GM12878 (cell line): ENCODE measurements around the gene AP5Z1. TPM values are rescaled to one million over a fixed set of nuclear protein-coding genes. Genes with fewer than 3 reads are reported as not detected.

Experiments
- ATAC-seq: fragments of 200-7000 bp; cut with Tn5 transposase; 3 replicates; pipeline ENCODE4 v1.9.1; 2020; ENCODE audit warnings: mild to moderate bottlenecking, moderate library complexity
- BruUV-seq: library from RNA; stranded (reverse); fragments of 400-500 nt; replicated peaks from 2 replicates; lab custom pipeline; 2021; lab: Mats Ljungman, UMichigan
- CTCF ChIA-PET: fragments of 300-600 bp; sonication (Branson Sonifier 250); formaldehyde crosslinking; extraction: SDS; loops from one replicate; lab custom pipeline; 2021; ENCODE audit warnings: inconsistent platforms; lab: Yijun Ruan, JAX
- POLR2A ChIA-PET: fragments of 350-600 bp; formaldehyde crosslinking; extraction: SDS; loops from one replicate; lab custom pipeline; 2021; ENCODE audit warnings: inconsistent platforms; lab: Charles Lee
- RAD21 ChIA-PET: fragments of 300-600 bp; sonication (Branson Sonifier 250); formaldehyde crosslinking; loops from one replicate; lab custom pipeline; 2023; ENCODE audit warnings: antibody characterized with exemption; ENCODE audit not compliant: unreplicated experiment; lab: Charles Lee
- SMC1A ChIA-PET: fragments of 300-600 bp; sonication (Branson Sonifier 250); formaldehyde crosslinking; loops from one replicate; lab custom pipeline; 2023; ENCODE audit not compliant: unreplicated experiment, uncharacterized antibody; lab: Charles Lee
- DNase-seq: peaks from one replicate; pipeline ENCODE4 v3.0.0-alpha.2; 2011; ENCODE audit warnings: low read depth, low spot score
- FAIRE-seq: peaks from 3 replicates; lab custom pipeline; 2011; peaks lifted over from hg19 to GRCh38; lab: Jason Lieb, UNC
- H2AFZ ChIP-seq: 2 replicates; pipeline ENCODE4 v1.6.0; 2011; ENCODE audit warnings: low read depth, low read length, control low read depth; ENCODE audit not compliant: control insufficient read depth
- H3K27ac ChIP-seq: 2 replicates; pipeline ENCODE4 v1.5.1; 2011; ENCODE audit warnings: control low read depth; ENCODE audit not compliant: control insufficient read depth, insufficient read depth
- H3K27me3 ChIP-seq, 2 experiments: replicated peaks in 1 of 2; 2 replicates each; pipeline versions ENCODE4 v1.6.0 to v1.6.1; 2011; ENCODE audit warnings: low read length in 1 of 2; ENCODE audit not compliant: control insufficient read depth in 2 of 2, insufficient read depth in 2 of 2
- H3K36me3 ChIP-seq, 2 experiments: 2 replicates each; pipeline ENCODE4 v1.5.1; 2011; ENCODE audit warnings: low read length in 1 of 2; ENCODE audit not compliant: control insufficient read depth in 2 of 2, insufficient read depth in 2 of 2
- H3K4me1 ChIP-seq: 2 replicates; pipeline ENCODE4 v1.6.1; 2011; ENCODE audit warnings: mild to moderate bottlenecking, low read length, moderate library complexity, mixed read lengths; ENCODE audit not compliant: control insufficient read depth, insufficient read depth
- H3K4me2 ChIP-seq: 2 replicates; pipeline ENCODE4 v1.6.0; 2011; ENCODE audit warnings: control low read depth; ENCODE audit not compliant: control insufficient read depth, insufficient read depth
- H3K4me3 ChIP-seq: fragments of 200-600 bp; sonication (generic); 2 replicates; pipeline ENCODE4 v1.5.1; 2016
- H3K79me2 ChIP-seq: 2 replicates; pipeline ENCODE4 v1.6.0; 2011; ENCODE audit warnings: low read length; ENCODE audit not compliant: control insufficient read depth, insufficient read depth
- H3K9ac ChIP-seq: 2 replicates; pipeline ENCODE4 v1.8.0; 2011; ENCODE audit warnings: low read length, control low read depth, mixed read lengths; ENCODE audit not compliant: control insufficient read depth, insufficient read depth
- H3K9me3 ChIP-seq: replicated peaks from 3 replicates; pipeline ENCODE4 v1.5.1; 2011; ENCODE audit warnings: mild to moderate bottlenecking, low read length; ENCODE audit not compliant: control insufficient read depth, insufficient read depth
- H4K20me1 ChIP-seq: 2 replicates; pipeline ENCODE4 v1.6.0; 2011; ENCODE audit not compliant: control insufficient read depth, insufficient read depth
- BCLAF1 ChIP-seq: fragments of 450-650 bp; IDR thresholded peaks from 2 replicates; pipeline ENCODE4 v1.6.1; 2017; ENCODE audit warnings: antibody characterized with exemption, mild to moderate bottlenecking, moderate library complexity
- HDGF ChIP-seq: fragments of 450-650 bp; IDR thresholded peaks from 2 replicates; pipeline ENCODE4 v1.6.1; 2016; ENCODE audit warnings: antibody characterized with exemption
- IRF5 ChIP-seq: fragments of 450-650 bp; IDR thresholded peaks from 2 replicates; pipeline ENCODE4 v1.6.1; 2017; ENCODE audit warnings: borderline replicate concordance
- PML ChIP-seq: IDR thresholded peaks from 2 replicates; pipeline ENCODE4 v1.6.1; 2012; ENCODE audit warnings: low read length, inconsistent platforms
- POLR2AphosphoS5 ChIP-seq: IDR thresholded peaks from 2 replicates; pipeline ENCODE4 v1.6.1; 2011; ENCODE audit warnings: mild to moderate bottlenecking, low read length, inconsistent platforms
- RB1 ChIP-seq: fragments of 450-650 bp; formaldehyde crosslinking; IDR thresholded peaks from 2 replicates; pipeline ENCODE4 v1.6.1; 2017; ENCODE audit warnings: mild to moderate bottlenecking, borderline replicate concordance
- SREBF1 ChIP-seq: IDR thresholded peaks from 2 replicates; pipeline ENCODE4 v1.6.1; 2012; ENCODE audit warnings: mild to moderate bottlenecking, low read length
- SRF ChIP-seq, 2 experiments: IDR thresholded peaks; 2 replicates each; pipeline ENCODE4 v1.6.1; 2011; ENCODE audit warnings: low read depth in 2 of 2, low read length in 2 of 2, mild to moderate bottlenecking in 1 of 2, moderate library complexity in 1 of 2
- TARDBP ChIP-seq: IDR thresholded peaks from 2 replicates; pipeline ENCODE4 v1.6.1; 2016; ENCODE audit warnings: borderline replicate concordance
- ZBTB4 ChIP-seq: fragments of 450-650 bp; formaldehyde crosslinking; IDR thresholded peaks from 2 replicates; pipeline ENCODE4 v1.4.0; 2022; ENCODE audit warnings: mild to moderate bottlenecking, moderate library complexity
- ZNF384 ChIP-seq: IDR thresholded peaks from 2 replicates; pipeline ENCODE4 v1.6.1; 2012; ENCODE audit warnings: low read depth, mild to moderate bottlenecking, low read length, improper control_type of control experiment, borderline replicate concordance
- WGBS: methylation state at CpG from one replicate; pipeline ENCODE4 v1.1.6; 2016; ENCODE audit warnings: low lambda C conversion rate; ENCODE audit not compliant: insufficient replicate concordance, insufficient coverage; ENCODE audit errors: missing lambda C conversion rate; 5-methylcytosine and 5-hydroxymethylcytosine counted together
- in situ Hi-C: fragments of 300-500 bp; cut with MboI; formaldehyde crosslinking; loops from 9 replicates; pipeline ENCODE4 v1.14.3; 2018; ENCODE audit warnings: mixed read lengths
- intact Hi-C: fragments of 100-400 bp; cut with micrococcal nuclease; formaldehyde crosslinking; loops from one replicate; pipeline ENCODE4 v1.14.2; 2022; ENCODE audit not compliant: unreplicated experiment
- polyA plus RNA-seq, 11 experiments: library from polyadenylated mRNA; depleted of rRNA in 4 of 11; unstranded in 6 of 11; stranded (reverse) in 5 of 11; fragments of >200 nt; fragmentation: Nextera tagmentation in 4 of 11; fragmentation: Illumina TruSeq in 1 of 11; extraction: Ambion mirVana in 4 of 11; extraction: Trizol in 1 of 11; gene quantifications; 1 replicate in 1 of 11; 2 replicates in 10 of 11; pipeline versions ENCODE4 v1.2.1 to v1.2.3, GENCODE V29; 2011 to 2016; ENCODE audit warnings: inconsistent platforms in 2 of 11, missing spikeins in 2 of 11, low read depth in 1 of 11
- total RNA-seq, 4 experiments: library from RNA; depleted of rRNA in 3 of 4; stranded (reverse); fragments of >200 nt in 3 of 4; fragmentation: Illumina TruSeq in 1 of 4; extraction: Trizol in 1 of 4; gene quantifications; 2 replicates each; pipeline versions ENCODE4 v1.2.1 to v1.2.3, GENCODE V29; 2013 to 2021

The AP5Z1 gene
- total and polyA plus RNA-seq, 10 of the 15 experiments (the other 5 are each of a cell fraction or from before 2014, with no cell fraction given), result 0.37 to 43.4 (median 19.4) TPM

- DNase-seq, result no peak
- ChIA-PET RAD21 (interaction anchor here (0.8 to 3.0 kb wide), 3 partner anchors 18 to 43 kb away, joined by 3 to 16 read pairs (median 8); partner anchors contain the start of gene FOXK1), POLR2A (interaction anchor here (1.0 to 4.3 kb wide), 2 partner anchors 19 to 43 kb away, joined by 4 to 15 read pairs; partner anchors contain the start of gene FOXK1), CTCF (interaction anchor here (0.9 kb wide), 1 partner anchor 23 kb away, joined by 3 read pairs; no protein-coding TSS in a partner anchor), SMC1A (interaction anchor here (0.6 to 1.0 kb wide), 3 partner anchors 17 to 42 kb away, joined by 3 read pairs; no protein-coding TSS in a partner anchor)
- H3K9me3 ChIP-seq, result no peaks in the 10 kb centered on the region
- peak overlapping the region; percentile 92 for H3K4me2 ChIP-seq
- H3K4me1 ChIP-seq, result peaks cover 23% of the 10 kb centered on the region
- peak overlapping the region; percentile 60; the same call in 1 of the 2 replicates for H3K9ac ChIP-seq
- H3K27ac ChIP-seq, result peak overlapping the region; percentile 74
- peak overlapping the region; percentile 78 for H3K4me3 ChIP-seq
- H4K20me1 ChIP-seq, result no peaks in the 10 kb centered on the region
- FAIRE-seq, result no peak
- ATAC-seq, result no peak
- H3K79me2 ChIP-seq, result peaks cover 32% of the 10 kb centered on the region
- 53% methylated on average over 15 of the region's 15 CpGs for WGBS
- H3K27me3 ChIP-seq, result no peaks in the 10 kb centered on the region
- BruUV-seq, result no TSS peak
- in situ Hi-C loops (no loop called here), intact Hi-C loops (loop anchor here (1.0 kb wide), 1 partner anchor 42 kb away; no protein-coding TSS in a partner anchor)
- H3K36me3 ChIP-seq, result peaks cover 5 to 13% of the 10 kb centered on the region in 2 experiments; a peak in 3 of 4 replicates
- H2AFZ ChIP-seq, result no peak overlapping the region
- TF ChIP-seq PML, result no peak
- TF ChIP-seq HDGF, result no peak
- TF ChIP-seq BCLAF1, result no peak
- 0 out of 4 replicates have a peak, but pooled peaks of 1 of the 2 experiments have one; percentile 8 for TF ChIP-seq SRF (IDR thresholded peaks at IDR 0.05; ENCODE audit: low read depth in 2 of 2, low read length in 2 of 2)
- TF ChIP-seq IRF5, result no peak
- TF ChIP-seq SREBF1, result no peak
- TF ChIP-seq RB1, result no peak
- no peak for TF ChIP-seq POLR2AphosphoS5
- TF ChIP-seq ZNF384, result peak; percentile 43; the same call in 1 of the 2 replicates
- TF ChIP-seq TARDBP, result no peak
- TF ChIP-seq ZBTB4 (CRISPR knock-in tag), result no peak
These were observed 49.5 kb upstream of the AP5Z1 start for GRCh38 chr7:4725850-4726450.
